Ovary (tissue), 3 donors: Measurements from ENCODE around the gene ARID2.

Experiments used
- EP300 ChIP-seq: sonication (generic); formaldehyde crosslinking; IDR thresholded peaks from one replicate; pipeline ENCODE4 v1.6.1; 2017; ENCODE audit warnings: antibody characterized with exemption
- POLR2A ChIP-seq: fragments of 450-650 bp; IDR thresholded peaks from one replicate; pipeline ENCODE4 v1.6.1; 2017; ENCODE audit warnings: antibody characterized with exemption, mild to moderate bottlenecking, moderate library complexity
- TF ChIP-seq, protein P1 (sequence below), 3 donors: fragments of 450-650 bp in 2 of 3; fragments of 200-600 bp in 1 of 3; IDR thresholded peaks; one replicate each; pipeline versions ENCODE4 v1.5.1 to v1.8.0; 2016 to 2022; ENCODE audit warnings: antibody characterized with exemption in 3 of 3, mild to moderate bottlenecking in 1 of 3
- donor health status: DM: no; HTN: no; CAD: no.

DNA sequence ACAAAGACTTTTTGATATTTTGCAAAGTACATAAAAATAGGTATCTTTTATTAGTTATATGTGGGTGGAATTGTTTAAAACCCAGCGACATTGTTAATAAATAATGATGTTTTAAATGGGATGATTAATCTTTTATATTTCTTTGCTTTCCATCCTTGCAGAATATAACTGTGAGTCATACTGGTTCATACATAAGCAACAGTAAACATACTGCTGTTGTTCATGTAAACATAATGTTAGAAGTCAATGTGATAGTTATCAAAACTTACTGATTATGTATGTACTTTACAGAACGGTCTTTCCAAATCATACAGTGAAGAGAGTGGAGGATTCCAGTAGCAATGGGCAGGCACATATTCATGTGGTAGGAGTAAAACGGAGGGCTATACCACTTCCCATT is 119.8 kb downstream of the ARID2 start:
- TF ChIP-seq, protein P1, sequence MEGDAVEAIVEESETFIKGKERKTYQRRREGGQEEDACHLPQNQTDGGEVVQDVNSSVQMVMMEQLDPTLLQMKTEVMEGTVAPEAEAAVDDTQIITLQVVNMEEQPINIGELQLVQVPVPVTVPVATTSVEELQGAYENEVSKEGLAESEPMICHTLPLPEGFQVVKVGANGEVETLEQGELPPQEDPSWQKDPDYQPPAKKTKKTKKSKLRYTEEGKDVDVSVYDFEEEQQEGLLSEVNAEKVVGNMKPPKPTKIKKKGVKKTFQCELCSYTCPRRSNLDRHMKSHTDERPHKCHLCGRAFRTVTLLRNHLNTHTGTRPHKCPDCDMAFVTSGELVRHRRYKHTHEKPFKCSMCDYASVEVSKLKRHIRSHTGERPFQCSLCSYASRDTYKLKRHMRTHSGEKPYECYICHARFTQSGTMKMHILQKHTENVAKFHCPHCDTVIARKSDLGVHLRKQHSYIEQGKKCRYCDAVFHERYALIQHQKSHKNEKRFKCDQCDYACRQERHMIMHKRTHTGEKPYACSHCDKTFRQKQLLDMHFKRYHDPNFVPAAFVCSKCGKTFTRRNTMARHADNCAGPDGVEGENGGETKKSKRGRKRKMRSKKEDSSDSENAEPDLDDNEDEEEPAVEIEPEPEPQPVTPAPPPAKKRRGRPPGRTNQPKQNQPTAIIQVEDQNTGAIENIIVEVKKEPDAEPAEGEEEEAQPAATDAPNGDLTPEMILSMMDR (IDR thresholded peaks at IDR 0.05) = no peak
- TF ChIP-seq EP300 = no peak
- no peak for TF ChIP-seq POLR2A
